ENCODE results near the gene ITIH3.
"Not testable (repeated sequence)": the region's sequence is repeated elsewhere in the genome, so short reads cannot be mapped to it uniquely, and the experiment has no call there.

ITIH3 gene

GRCh38 chr3:52774066-52774713 lies 20.4 kb upstream of the ITIH3 start:
- Histone ChIP-seq H3K4me2 (ENCODE audit: low read length) (no peak overlapping the region), H3K9me3 (replicated peaks; ENCODE audit: low read length) (no peaks in the 10 kb centered on the region), H3K27me3 (ENCODE audit: control insufficient read depth, insufficient read depth, low read length) (peaks cover 26% of the 10 kb centered on the region), H3K4me1 (ENCODE audit: control insufficient read depth, insufficient read depth, low read length) (peaks cover 15% of the 10 kb centered on the region), H3K4me3 (ENCODE audit: low read length) (no peak overlapping the region), H3K9ac (ENCODE audit: low read depth, low read length) (no peak overlapping the region), H3K36me3 (ENCODE audit: insufficient read depth, low read length) (no peaks in the 10 kb centered on the region)

- Histone ChIP-seq H3K9me3 (replicated peaks; ENCODE audit: low read length) (no peaks in the 10 kb centered on the region), H3K36me3 (ENCODE audit: insufficient read depth, low read length) (no peaks in the 10 kb centered on the region), H3K4me1 (ENCODE audit: control insufficient read depth, insufficient read depth, low read length) (peaks cover 6% of the 10 kb centered on the region), H3K4me2 (ENCODE audit: low read length) (no peak overlapping the region), H3K4me3 (ENCODE audit: low read length) (no peak overlapping the region), H3K27me3 (ENCODE audit: control insufficient read depth, insufficient read depth, low read length) (peaks cover 34% of the 10 kb centered on the region), H3K9ac (ENCODE audit: low read depth, low read length) (no peak overlapping the region)
Observed at GRCh38 chr3:52774901-52775864, 19.4 kb upstream of the ITIH3 start.

GRCh38 chr3:52775877-52776276 lies 18.7 kb upstream of the ITIH3 start:
- Histone ChIP-seq H3K4me1 (ENCODE audit: control insufficient read depth, insufficient read depth, low read length) (peaks cover 6% of the 10 kb centered on the region), H3K4me2 (ENCODE audit: low read length) (no peak overlapping the region), H3K27me3 (ENCODE audit: control insufficient read depth, insufficient read depth, low read length) (peaks cover 41% of the 10 kb centered on the region), H3K36me3 (ENCODE audit: insufficient read depth, low read length) (no peaks in the 10 kb centered on the region), H3K9me3 (replicated peaks; ENCODE audit: low read length) (no peaks in the 10 kb centered on the region), H3K4me3 (ENCODE audit: low read length) (no peak overlapping the region), H3K9ac (ENCODE audit: low read depth, low read length) (no peak overlapping the region)

- not testable (repeated sequence) for H3K4me3 ChIP-seq (ENCODE audit: low read length); H3K4me2 ChIP-seq (ENCODE audit: low read length); H3K9ac ChIP-seq (ENCODE audit: low read depth, low read length); H3K9me3 ChIP-seq (replicated peaks; ENCODE audit: low read length); H3K36me3 ChIP-seq (ENCODE audit: insufficient read depth, low read length); H3K4me1 ChIP-seq (ENCODE audit: control insufficient read depth, insufficient read depth, low read length)
- peaks cover 45% of the 10 kb centered on the region for H3K27me3 ChIP-seq (ENCODE audit: control insufficient read depth, insufficient read depth, low read length)
Observed at GRCh38 chr3:52776486-52776885, 18.1 kb upstream of the ITIH3 start.

GRCh38 chr3:52777127-52777958 lies 17.3 kb upstream of the ITIH3 start, which contains the start of gene ITIH1:
ITIH1 (plus strand) TSS chr3:52777599; CDS start chr3:52777616, 17 bp downstream.
- H3K4me2 ChIP-seq (ENCODE audit: low read length), result no peak within 1 kb of the TSS
- no peaks in the 10 kb centered on the region for H3K4me1 ChIP-seq (ENCODE audit: control insufficient read depth, insufficient read depth, low read length)
- H3K27me3 ChIP-seq (ENCODE audit: control insufficient read depth, insufficient read depth, low read length), result peaks cover 54% of the 10 kb centered on the region
- no peak within 1 kb of the TSS for H3K9ac ChIP-seq (ENCODE audit: low read depth, low read length)
- no peak within 1 kb of the TSS for H3K4me3 ChIP-seq (ENCODE audit: low read length)
- H3K9me3 ChIP-seq (replicated peaks; ENCODE audit: low read length), result no peaks in the 10 kb centered on the region
- no peaks in the 10 kb centered on the region for H3K36me3 ChIP-seq (ENCODE audit: insufficient read depth, low read length)

- no peaks in the 10 kb centered on the region for H3K4me1 ChIP-seq (ENCODE audit: control insufficient read depth, insufficient read depth, low read length)
- H3K4me2 ChIP-seq (ENCODE audit: low read length), result no peak overlapping the region
- peaks cover 61% of the 10 kb centered on the region for H3K27me3 ChIP-seq (ENCODE audit: control insufficient read depth, insufficient read depth, low read length)
- H3K4me3 ChIP-seq (ENCODE audit: low read length), result no peak overlapping the region
- no peaks in the 10 kb centered on the region for H3K9me3 ChIP-seq (replicated peaks; ENCODE audit: low read length)
- H3K36me3 ChIP-seq (ENCODE audit: insufficient read depth, low read length), result no peaks in the 10 kb centered on the region
- no peak overlapping the region for H3K9ac ChIP-seq (ENCODE audit: low read depth, low read length)
Observed at GRCh38 chr3:52777959-52778805, 16.4 kb upstream of the ITIH3 start.

- Histone ChIP-seq H3K9me3 (replicated peaks; ENCODE audit: low read length) (no peaks in the 10 kb centered on the region), H3K9ac (ENCODE audit: low read depth, low read length) (no peak overlapping the region), H3K4me2 (ENCODE audit: low read length) (no peak overlapping the region), H3K36me3 (ENCODE audit: insufficient read depth, low read length) (no peaks in the 10 kb centered on the region), H3K27me3 (ENCODE audit: control insufficient read depth, insufficient read depth, low read length) (peaks cover 66% of the 10 kb centered on the region), H3K4me3 (ENCODE audit: low read length) (no peak overlapping the region), H3K4me1 (ENCODE audit: control insufficient read depth, insufficient read depth, low read length) (no peaks in the 10 kb centered on the region)
Observed at GRCh38 chr3:52779011-52779836, 15.4 kb upstream of the ITIH3 start.

- Histone ChIP-seq H3K27me3 (ENCODE audit: control insufficient read depth, insufficient read depth, low read length) (peaks cover 69% of the 10 kb centered on the region), H3K36me3 (ENCODE audit: insufficient read depth, low read length) (no peaks in the 10 kb centered on the region), H3K4me3 (ENCODE audit: low read length) (no peak overlapping the region), H3K9me3 (replicated peaks; ENCODE audit: low read length) (no peaks in the 10 kb centered on the region), H3K9ac (ENCODE audit: low read depth, low read length) (no peak overlapping the region), H3K4me2 (ENCODE audit: low read length) (no peak overlapping the region), H3K4me1 (ENCODE audit: control insufficient read depth, insufficient read depth, low read length) (no peaks in the 10 kb centered on the region)
Observed at GRCh38 chr3:52779837-52780585, 14.6 kb upstream of the ITIH3 start.

GRCh38 chr3:52781741-52782140 lies 12.9 kb upstream of the ITIH3 start:
- Histone ChIP-seq H3K4me2 (ENCODE audit: low read length) (no peak overlapping the region), H3K27me3 (ENCODE audit: control insufficient read depth, insufficient read depth, low read length) (peaks cover 69% of the 10 kb centered on the region), H3K36me3 (ENCODE audit: insufficient read depth, low read length) (no peaks in the 10 kb centered on the region)

More at GRCh38 chr3:52781741-52782140, 12.9 kb upstream of the ITIH3 start:
- Histone ChIP-seq H3K9ac (ENCODE audit: low read depth, low read length) (no peak overlapping the region), H3K4me1 (ENCODE audit: control insufficient read depth, insufficient read depth, low read length) (no peaks in the 10 kb centered on the region), H3K9me3 (replicated peaks; ENCODE audit: low read length) (no peaks in the 10 kb centered on the region), H3K4me3 (ENCODE audit: low read length) (no peak overlapping the region)

Measured in skeletal muscle satellite cell (primary cell).